Neural progenitor cell (in vitro differentiated cells): ENCODE measurements around the gene ING2. TPM values are rescaled to one million over a fixed set of nuclear protein-coding genes. Genes with fewer than 3 reads are reported as not detected.

Source experiments
- DNase-seq: peaks from one replicate; pipeline ENCODE4 v3.0.0-alpha.2; 2016; ENCODE audit warnings: low spot score
- H2AFZ ChIP-seq: fragments of 200-600 bp; sonication (generic); replicated peaks from 2 replicates; pipeline ENCODE4 v1.6.1; 2016; ENCODE audit warnings: antibody characterized with exemption
- H3F3A ChIP-seq: fragments of 200-600 bp; sonication (generic); 2 replicates; pipeline ENCODE4 v1.6.1; 2016; ENCODE audit warnings: antibody characterized with exemption, low read depth
- H3K27ac ChIP-seq: fragments of 200-600 bp; sonication (generic); 2 replicates; pipeline ENCODE4 v1.5.1; 2016; ENCODE audit warnings: mild to moderate bottlenecking
- H3K27me3 ChIP-seq: fragments of 200-600 bp; sonication (generic); 2 replicates; pipeline ENCODE4 v1.6.1; 2016; ENCODE audit warnings: mild to moderate bottlenecking, moderate library complexity
- H3K36me3 ChIP-seq: fragments of 200-600 bp; sonication (generic); 2 replicates; pipeline ENCODE4 v1.5.1; 2016
- H3K4me1 ChIP-seq: fragments of 200-600 bp; sonication (generic); 2 replicates; pipeline ENCODE4 v1.6.1; 2016; ENCODE audit warnings: mixed run types
- H3K4me2 ChIP-seq: fragments of 200-600 bp; sonication (generic); 2 replicates; pipeline ENCODE4 v1.6.1; 2016
- H3K4me3 ChIP-seq: fragments of 200-600 bp; sonication (generic); 2 replicates; pipeline ENCODE4 v1.5.1; 2016
- H3K79me2 ChIP-seq: fragments of 200-600 bp; sonication (generic); 2 replicates; pipeline ENCODE4 v1.6.1; 2016; ENCODE audit warnings: low read depth
- H3K9ac ChIP-seq: fragments of 200-600 bp; sonication (generic); 2 replicates; pipeline ENCODE4 v1.6.1; 2016
- H3K9me3 ChIP-seq: fragments of 200-600 bp; sonication (generic); 2 replicates; pipeline ENCODE4 v1.5.1; 2016; ENCODE audit warnings: low read depth
- H4K20me1 ChIP-seq: fragments of 200-600 bp; sonication (generic); 2 replicates; pipeline ENCODE4 v1.6.1; 2016; ENCODE audit warnings: low read depth
- H3K27ac Mint-ChIP-seq: 3 replicates; pipeline ENCODE4 v1.8.0; 2021; ENCODE audit warnings: mixed read lengths
- H3K27me3 Mint-ChIP-seq: 2 replicates; pipeline ENCODE4 v1.8.0; 2022; ENCODE audit warnings: low read depth, mild to moderate bottlenecking, inconsistent platforms, moderate library complexity, mixed read lengths; ENCODE audit not compliant: insufficient read depth
- H3K36me3 Mint-ChIP-seq: 3 replicates; pipeline ENCODE4 v1.8.0; 2021; ENCODE audit warnings: mixed read lengths
- H3K4me1 Mint-ChIP-seq: 3 replicates; pipeline ENCODE4 v1.8.0; 2021; ENCODE audit warnings: mixed read lengths
- H3K4me3 Mint-ChIP-seq: 3 replicates; pipeline ENCODE4 v1.8.0; 2021; ENCODE audit warnings: mild to moderate bottlenecking, moderate library complexity, mixed read lengths
- H3K9me3 Mint-ChIP-seq: 3 replicates; pipeline ENCODE4 v1.8.0; 2020; ENCODE audit warnings: mixed read lengths
- CTCF ChIP-seq: fragments of 200-600 bp; sonication (generic); IDR thresholded peaks from 2 replicates; pipeline ENCODE4 v1.5.1; 2017; ENCODE audit warnings: antibody characterized with exemption, mild to moderate bottlenecking
- EZH2 ChIP-seq: fragments of 200-600 bp; sonication (generic); IDR thresholded peaks from 2 replicates; pipeline ENCODE4 v1.6.1; 2017; ENCODE audit warnings: antibody characterized with exemption, mild to moderate bottlenecking, moderate library complexity
- EZH2phosphoT487 ChIP-seq: fragments of 200-600 bp; sonication (generic); IDR thresholded peaks from 2 replicates; pipeline ENCODE4 v1.6.1; 2017; ENCODE audit warnings: antibody characterized with exemption
- total RNA-seq: library from RNA; depleted of rRNA; stranded (reverse); fragments of >200 nt; gene quantifications from 2 replicates; pipeline ENCODE4 v1.2.3, GENCODE V29; 2015; ENCODE audit warnings: low replicate concordance

The ING2 gene
- total RNA-seq, 1 donor from 2014 or later = 38.0 TPM

GRCh38 chr4:183492791-183493222 lies 12.1 kb upstream of the ING2 start:
- Mint-ChIP-seq H3K27me3 (no peaks in the 10 kb centered on the region), H3K9me3 (peaks cover 9% of the 10 kb centered on the region), H3K27ac (no peak overlapping the region), H3K4me1 (peaks cover 4% of the 10 kb centered on the region), H3K4me3 (no peak overlapping the region), H3K36me3 (peaks cover 37% of the 10 kb centered on the region)
- Histone ChIP-seq H4K20me1 (no peaks in the 10 kb centered on the region), H3K27me3 (no peaks in the 10 kb centered on the region), H3K79me2 (no peaks in the 10 kb centered on the region), H3K4me3 (no peak overlapping the region), H3K4me2 (no peak overlapping the region), H3K4me1 (peaks cover 7% of the 10 kb centered on the region), H3K27ac (no peak overlapping the region), H2AFZ (no peak overlapping the region), H3K9me3 (no peaks in the 10 kb centered on the region), H3F3A (no peaks in the 10 kb centered on the region), H3K36me3 (no peaks in the 10 kb centered on the region), H3K9ac (no peak overlapping the region)
- no peak for TF ChIP-seq EZH2
- DNase-seq = no peak

- Mint-ChIP-seq H3K4me3 (no peak overlapping the region), H3K4me1 (peaks cover 4% of the 10 kb centered on the region), H3K27ac (no peak overlapping the region), H3K36me3 (peaks cover 37% of the 10 kb centered on the region), H3K27me3 (no peaks in the 10 kb centered on the region), H3K9me3 (peaks cover 9% of the 10 kb centered on the region)
- H3K36me3 ChIP-seq = no peaks in the 10 kb centered on the region
- H3K4me3 ChIP-seq = no peak overlapping the region
- no peaks in the 10 kb centered on the region for H4K20me1 ChIP-seq
- H3K4me2 ChIP-seq = no peak overlapping the region
- TF ChIP-seq CTCF (no peak), EZH2phosphoT487 (no peak), EZH2 (no peak)
- no peaks in the 10 kb centered on the region for H3K79me2 ChIP-seq
- no peak overlapping the region for H3K27ac ChIP-seq
- H2AFZ ChIP-seq = no peak overlapping the region
- H3F3A ChIP-seq = no peaks in the 10 kb centered on the region
- peaks cover 7% of the 10 kb centered on the region for H3K4me1 ChIP-seq
- no peak for DNase-seq
- no peaks in the 10 kb centered on the region for H3K9me3 ChIP-seq
- no peak overlapping the region for H3K9ac ChIP-seq
- H3K27me3 ChIP-seq = no peaks in the 10 kb centered on the region
These were observed 11.6 kb upstream of the ING2 start for GRCh38 chr4:183493246-183493645.

GRCh38 chr4:183495184-183495583 lies 9.7 kb upstream of the ING2 start:
- no peak overlapping the region for H2AFZ ChIP-seq
- H3F3A ChIP-seq = no peaks in the 10 kb centered on the region
- Mint-ChIP-seq H3K9me3 (peaks cover 9% of the 10 kb centered on the region), H3K27ac (no peak overlapping the region), H3K4me3 (no peak overlapping the region), H3K36me3 (peaks cover 37% of the 10 kb centered on the region), H3K27me3 (no peaks in the 10 kb centered on the region), H3K4me1 (peaks cover 9% of the 10 kb centered on the region)
- no peak for DNase-seq
- H3K27me3 ChIP-seq = no peaks in the 10 kb centered on the region
- H3K9me3 ChIP-seq = no peaks in the 10 kb centered on the region
- H3K4me1 ChIP-seq = peaks cover 7% of the 10 kb centered on the region
- no peaks in the 10 kb centered on the region for H3K36me3 ChIP-seq
- TF ChIP-seq EZH2 = no peak
- no peak for TF ChIP-seq CTCF
- no peak for TF ChIP-seq EZH2phosphoT487
- H3K9ac ChIP-seq = no peak overlapping the region
- no peaks in the 10 kb centered on the region for H3K79me2 ChIP-seq
- H4K20me1 ChIP-seq = no peaks in the 10 kb centered on the region
- no peak overlapping the region for H3K27ac ChIP-seq
- no peak overlapping the region for H3K4me2 ChIP-seq
- no peak overlapping the region for H3K4me3 ChIP-seq

GRCh38 chr4:183499389-183499788 lies 5.5 kb upstream of the ING2 start:
- Histone ChIP-seq H3K4me2 (no peak overlapping the region), H3F3A (peaks cover 16% of the 10 kb centered on the region), H3K79me2 (peaks cover 24% of the 10 kb centered on the region), H3K27me3 (no peaks in the 10 kb centered on the region), H2AFZ (no peak overlapping the region), H3K27ac (no peak overlapping the region), H3K9me3 (no peaks in the 10 kb centered on the region), H4K20me1 (no peaks in the 10 kb centered on the region), H3K9ac (no peak overlapping the region), H3K4me3 (no peak overlapping the region), H3K36me3 (no peaks in the 10 kb centered on the region), H3K4me1 (peaks cover 22% of the 10 kb centered on the region)
- Mint-ChIP-seq H3K9me3 (no peaks in the 10 kb centered on the region), H3K4me3 (no peak overlapping the region), H3K36me3 (peaks cover 14% of the 10 kb centered on the region), H3K27me3 (no peaks in the 10 kb centered on the region), H3K4me1 (peaks cover 25% of the 10 kb centered on the region), H3K27ac (no peak overlapping the region)
- no peak for DNase-seq
- TF ChIP-seq EZH2phosphoT487 (no peak), EZH2 (no peak), CTCF (no peak)
